Measurements from ENCODE around the gene KLF13.

KLF13 gene

DNA sequence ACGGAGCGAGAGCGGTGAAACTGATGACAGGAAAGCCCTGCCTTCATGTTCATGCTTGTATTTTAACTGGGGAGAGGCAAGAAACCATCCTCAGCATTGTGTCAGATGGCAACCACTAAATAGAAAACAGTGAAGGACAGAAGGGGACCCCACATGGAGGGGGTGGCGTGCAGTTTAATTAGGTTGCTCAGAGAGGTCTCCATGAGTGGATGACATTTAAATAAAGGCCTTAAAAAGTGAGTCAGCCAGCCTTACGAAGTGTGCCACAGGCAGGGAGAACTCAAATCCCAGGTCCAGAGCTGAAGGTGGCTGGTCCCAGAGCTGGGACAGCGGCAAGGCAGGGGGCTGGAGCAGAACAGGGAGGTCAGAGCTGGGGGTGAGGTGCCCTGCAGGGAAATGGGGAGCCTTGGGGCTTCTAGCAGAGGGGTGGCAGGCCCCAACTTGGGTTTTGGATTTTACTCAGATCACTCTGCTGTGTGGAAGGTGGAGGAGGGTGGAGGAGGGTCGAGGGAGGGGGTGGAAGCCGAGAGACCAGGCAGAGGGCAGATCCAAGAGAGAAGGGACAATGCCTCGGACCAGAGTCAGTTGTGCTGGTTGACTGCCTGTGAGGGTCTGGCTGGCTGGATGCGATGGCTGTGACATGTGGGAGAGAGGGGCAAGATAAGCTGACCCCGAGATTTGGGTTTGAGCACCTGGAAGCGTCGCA is 73.7 kb downstream of the KLF13 start:
- H3K27me3 ChIP-seq (replicated peaks in 2 of 5; ENCODE audit: control insufficient read depth in 4 of 5, insufficient read depth in 5 of 5, low read length in 4 of 5): peaks cover 0 to 2% (median 0%) of the 10 kb centered on the region in 5 experiments
- ChIA-PET CTCF (no interaction called here), POLR2A (no interaction called here)
- peaks cover 1 to 16% (median 7%) of the 10 kb centered on the region in 4 experiments for H3K4me1 ChIP-seq (ENCODE audit: control extremely low read depth in 1 of 4, control insufficient read depth in 4 of 4, insufficient read depth in 4 of 4, low read length in 3 of 4)
- H3K36me3 ChIP-seq (ENCODE audit: control insufficient read depth in 4 of 4, insufficient read depth in 4 of 4, low read length in 3 of 4): no peaks in the 10 kb centered on the region
- WGBS (ENCODE audit: insufficient coverage): 98% methylated on average over 13 of the region's 13 CpGs
- H3K9me3 ChIP-seq (ENCODE audit: control extremely low read depth in 1 of 5, control insufficient read depth in 4 of 5, insufficient read depth in 2 of 5, low read depth in 1 of 5, low read length in 4 of 5): no peaks in the 10 kb centered on the region
- no peak overlapping the region for H3K4me3 ChIP-seq (ENCODE audit: control insufficient read depth in 1 of 7, extremely low read depth in 1 of 7, insufficient read depth in 4 of 7, low read depth in 2 of 7, low read length in 6 of 7)
- H3K27ac ChIP-seq (ENCODE audit: insufficient read depth in 1 of 2, low read depth in 1 of 2, low read length in 2 of 2, poor library complexity in 1 of 2, severe bottlenecking in 2 of 2): no peak overlapping the region
- no peak for DNase-seq

DNA sequence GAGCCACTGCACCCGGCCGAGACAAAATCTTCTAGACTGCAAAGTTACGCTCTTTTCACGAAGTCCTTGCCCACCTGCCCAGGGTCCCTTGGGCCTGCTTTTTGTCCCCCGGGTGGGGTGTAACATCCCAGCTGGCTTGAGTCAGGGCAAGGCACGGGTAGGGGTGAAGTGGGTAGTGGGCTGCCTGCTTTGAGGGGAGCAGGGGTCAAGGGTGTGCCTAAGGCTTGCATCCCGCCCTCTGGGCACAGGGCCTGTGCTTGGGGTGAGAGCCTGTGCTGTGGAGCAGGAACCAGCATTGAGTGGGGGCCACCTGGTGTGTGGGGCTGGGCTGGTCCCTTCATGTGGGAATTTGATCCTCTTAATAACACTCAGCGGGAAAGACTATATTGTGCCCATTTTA is 74.6 kb downstream of the KLF13 start:
- WGBS (ENCODE audit: insufficient coverage): 100% methylated on average over 4 of the region's 8 CpGs
- CTCF ChIA-PET: no interaction called here
- POLR2A ChIA-PET: interaction anchor here (0.6 kb wide), 1 partner anchor 11 kb away, joined by 3 read pairs; no protein-coding TSS in a partner anchor

DNA sequence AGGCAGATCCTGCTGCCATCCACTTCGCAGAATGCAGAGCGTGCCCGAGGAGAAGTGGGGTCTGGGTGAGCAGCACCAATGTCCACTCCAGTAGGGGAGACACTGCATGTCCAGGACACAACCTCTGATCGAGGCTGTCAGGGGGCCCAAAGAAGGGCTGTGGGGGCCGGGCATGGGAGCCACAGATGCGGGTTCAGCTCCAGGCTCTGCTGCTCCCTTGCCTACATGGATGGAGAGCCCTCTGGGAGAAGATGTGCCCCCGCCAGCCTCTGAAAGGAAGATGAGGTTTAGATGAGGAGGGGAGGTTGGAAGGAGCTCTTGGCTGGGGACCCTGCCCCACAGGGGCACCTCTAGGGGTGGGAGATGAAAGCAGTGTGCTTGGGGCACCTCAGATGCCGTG is 75.4 kb downstream of the KLF13 start:
- Histone ChIP-seq H3K27me3 (replicated peaks in 2 of 5; ENCODE audit: control insufficient read depth in 4 of 5, insufficient read depth in 5 of 5, low read length in 4 of 5) (peaks cover 0 to 2% (median 0%) of the 10 kb centered on the region in 5 experiments), H3K27ac (ENCODE audit: insufficient read depth in 1 of 2, low read depth in 1 of 2, low read length in 2 of 2, poor library complexity in 1 of 2, severe bottlenecking in 2 of 2) (no peak overlapping the region), H3K4me1 (ENCODE audit: control extremely low read depth in 1 of 4, control insufficient read depth in 4 of 4, insufficient read depth in 4 of 4, low read length in 3 of 4) (peaks cover 1 to 19% (median 11%) of the 10 kb centered on the region in 4 experiments), H3K9me3 (ENCODE audit: control extremely low read depth in 1 of 5, control insufficient read depth in 4 of 5, insufficient read depth in 2 of 5, low read depth in 1 of 5, low read length in 4 of 5) (no peaks in the 10 kb centered on the region), H3K4me3 (ENCODE audit: control insufficient read depth in 1 of 7, extremely low read depth in 1 of 7, insufficient read depth in 4 of 7, low read depth in 2 of 7, low read length in 6 of 7) (no peak overlapping the region), H3K36me3 (ENCODE audit: control insufficient read depth in 4 of 4, insufficient read depth in 4 of 4, low read length in 3 of 4) (no peaks in the 10 kb centered on the region)
- ChIA-PET POLR2A (no interaction called here), CTCF (interaction anchor here (2.7 kb wide), 1 partner anchor 33 kb away, joined by 11 read pairs; no protein-coding TSS in a partner anchor)
- DNase-seq: no peak
- WGBS (ENCODE audit: insufficient coverage): 93% methylated on average over 8 of the region's 8 CpGs

More for the DNA sequence above, 74.6 kb downstream of the KLF13 start:
- H3K27me3 ChIP-seq (replicated peaks in 2 of 5; ENCODE audit: control insufficient read depth in 4 of 5, insufficient read depth in 5 of 5, low read length in 4 of 5): peaks cover 0 to 2% (median 0%) of the 10 kb centered on the region in 5 experiments
- peaks cover 1 to 19% (median 11%) of the 10 kb centered on the region in 4 experiments for H3K4me1 ChIP-seq (ENCODE audit: control extremely low read depth in 1 of 4, control insufficient read depth in 4 of 4, insufficient read depth in 4 of 4, low read length in 3 of 4)
- no peak for DNase-seq
- H3K4me3 ChIP-seq (ENCODE audit: control insufficient read depth in 1 of 7, extremely low read depth in 1 of 7, insufficient read depth in 4 of 7, low read depth in 2 of 7, low read length in 6 of 7): no peak overlapping the region
- no peaks in the 10 kb centered on the region for H3K9me3 ChIP-seq (ENCODE audit: control extremely low read depth in 1 of 5, control insufficient read depth in 4 of 5, insufficient read depth in 2 of 5, low read depth in 1 of 5, low read length in 4 of 5)
- no peaks in the 10 kb centered on the region for H3K36me3 ChIP-seq (ENCODE audit: control insufficient read depth in 4 of 4, insufficient read depth in 4 of 4, low read length in 3 of 4)
- no peak overlapping the region for H3K27ac ChIP-seq (ENCODE audit: insufficient read depth in 1 of 2, low read depth in 1 of 2, low read length in 2 of 2, poor library complexity in 1 of 2, severe bottlenecking in 2 of 2)

DNA sequence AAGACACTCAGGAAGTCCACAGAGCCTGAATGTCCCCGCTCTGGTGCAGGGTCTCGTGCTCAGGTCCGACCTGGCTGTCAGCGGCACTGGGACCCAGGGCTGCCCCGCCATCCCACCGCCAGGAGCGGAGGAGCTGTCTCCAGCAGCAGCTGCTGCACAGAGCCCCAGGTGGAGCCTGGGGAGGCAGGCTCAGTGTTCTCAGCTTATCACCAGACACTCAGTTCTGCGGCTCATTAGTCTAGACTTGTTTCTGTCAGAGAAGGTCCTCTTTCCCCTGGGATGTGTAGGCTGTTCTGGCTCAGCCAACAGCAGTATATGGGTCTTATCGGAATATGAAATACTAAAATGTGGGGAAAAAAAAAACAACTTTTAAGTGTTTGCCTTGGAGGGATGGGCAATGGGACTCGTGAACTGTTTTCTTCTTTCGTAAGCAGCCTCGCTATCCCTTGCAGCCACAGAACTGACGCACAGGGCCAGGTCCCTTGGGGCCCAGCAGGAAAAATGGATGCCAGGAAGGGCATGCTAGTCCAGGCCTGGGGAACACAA is 75.9 kb downstream of the KLF13 start:
- peaks cover 0 to 2% (median 0%) of the 10 kb centered on the region in 5 experiments for H3K27me3 ChIP-seq (replicated peaks in 2 of 5; ENCODE audit: control insufficient read depth in 4 of 5, insufficient read depth in 5 of 5, low read length in 4 of 5)
- CTCF ChIA-PET: interaction anchor here (2.7 kb wide), 1 partner anchor 32 kb away, joined by 11 read pairs; no protein-coding TSS in a partner anchor
- no peak overlapping the region for H3K27ac ChIP-seq (ENCODE audit: insufficient read depth in 1 of 2, low read depth in 1 of 2, low read length in 2 of 2, poor library complexity in 1 of 2, severe bottlenecking in 2 of 2)
- H3K9me3 ChIP-seq (ENCODE audit: control extremely low read depth in 1 of 5, control insufficient read depth in 4 of 5, insufficient read depth in 2 of 5, low read depth in 1 of 5, low read length in 4 of 5): no peaks in the 10 kb centered on the region
- no peak overlapping the region for H3K4me3 ChIP-seq (ENCODE audit: control insufficient read depth in 1 of 7, extremely low read depth in 1 of 7, insufficient read depth in 4 of 7, low read depth in 2 of 7, low read length in 6 of 7)
- H3K36me3 ChIP-seq (ENCODE audit: control insufficient read depth in 4 of 4, insufficient read depth in 4 of 4, low read length in 3 of 4): no peaks in the 10 kb centered on the region
- WGBS (ENCODE audit: insufficient coverage): 98% methylated on average over 13 of the region's 13 CpGs
- POLR2A ChIA-PET: no interaction called here
- H3K4me1 ChIP-seq (ENCODE audit: control extremely low read depth in 1 of 4, control insufficient read depth in 4 of 4, insufficient read depth in 4 of 4, low read length in 3 of 4): peaks cover 1 to 14% (median 10%) of the 10 kb centered on the region in 4 experiments
- DNase-seq: no peak

DNA sequence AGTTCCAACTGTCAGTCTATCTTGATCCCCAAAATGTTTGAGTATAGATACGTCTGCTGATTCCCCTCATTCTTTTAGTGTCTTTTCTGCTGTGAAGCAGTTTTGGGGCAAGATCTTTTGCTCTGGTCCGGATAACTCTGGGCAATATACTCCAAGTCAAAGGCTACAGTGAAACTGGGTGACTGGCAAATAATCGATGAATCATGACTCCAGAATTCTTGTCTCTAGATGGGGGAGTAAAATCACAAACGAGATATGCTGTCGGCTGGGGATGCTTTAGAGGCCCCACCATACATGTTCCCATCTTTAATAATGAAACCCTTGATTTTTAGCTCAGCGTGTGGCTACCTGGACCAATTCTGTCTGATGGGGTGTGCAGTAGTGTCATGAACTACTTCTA is 76.5 kb downstream of the KLF13 start:
- ChIA-PET CTCF (interaction anchor here (2.7 kb wide), 1 partner anchor 32 kb away, joined by 11 read pairs; no protein-coding TSS in a partner anchor), POLR2A (no interaction called here)
- H3K4me1 ChIP-seq (ENCODE audit: control extremely low read depth in 1 of 4, control insufficient read depth in 4 of 4, insufficient read depth in 4 of 4, low read length in 3 of 4): peaks cover 1 to 14% (median 9%) of the 10 kb centered on the region in 4 experiments
- H3K27ac ChIP-seq (ENCODE audit: insufficient read depth in 1 of 2, low read depth in 1 of 2, low read length in 2 of 2, poor library complexity in 1 of 2, severe bottlenecking in 2 of 2): no peak overlapping the region
- DNase-seq: no peak
- no peaks in the 10 kb centered on the region for H3K36me3 ChIP-seq (ENCODE audit: control insufficient read depth in 4 of 4, insufficient read depth in 4 of 4, low read length in 3 of 4)
- H3K27me3 ChIP-seq (replicated peaks in 2 of 5; ENCODE audit: control insufficient read depth in 4 of 5, insufficient read depth in 5 of 5, low read length in 4 of 5): peaks cover 0 to 2% (median 0%) of the 10 kb centered on the region in 5 experiments
- WGBS (ENCODE audit: insufficient coverage): 92% methylated on average over 2 of the region's 6 CpGs
- no peak overlapping the region for H3K4me3 ChIP-seq (ENCODE audit: control insufficient read depth in 1 of 7, extremely low read depth in 1 of 7, insufficient read depth in 4 of 7, low read depth in 2 of 7, low read length in 6 of 7)
- no peaks in the 10 kb centered on the region for H3K9me3 ChIP-seq (ENCODE audit: control extremely low read depth in 1 of 5, control insufficient read depth in 4 of 5, insufficient read depth in 2 of 5, low read depth in 1 of 5, low read length in 4 of 5)

DNA sequence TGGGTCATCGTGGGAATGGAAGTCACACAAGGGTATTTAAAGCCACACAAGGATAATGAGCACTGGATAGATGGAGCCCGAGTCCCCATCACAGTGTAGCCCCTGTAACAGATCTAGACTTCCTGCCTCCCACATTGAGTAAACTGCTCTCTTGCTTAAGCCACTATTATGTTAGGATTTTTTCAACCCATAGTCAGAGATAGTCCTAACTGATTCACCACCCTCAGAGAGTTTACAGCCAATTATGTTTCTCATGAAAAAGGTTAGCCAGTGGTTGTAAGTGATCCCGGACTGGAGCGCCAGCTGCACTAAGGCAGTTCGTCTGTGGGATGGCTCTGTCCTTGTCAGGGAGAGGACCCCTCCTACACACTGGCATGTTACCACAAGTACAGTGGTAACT is 77.0 kb downstream of the KLF13 start:
- peaks cover 1 to 14% (median 9%) of the 10 kb centered on the region in 4 experiments for H3K4me1 ChIP-seq (ENCODE audit: control extremely low read depth in 1 of 4, control insufficient read depth in 4 of 4, insufficient read depth in 4 of 4, low read length in 3 of 4)
- DNase-seq: no peak
- no peak overlapping the region for H3K27ac ChIP-seq (ENCODE audit: insufficient read depth in 1 of 2, low read depth in 1 of 2, low read length in 2 of 2, poor library complexity in 1 of 2, severe bottlenecking in 2 of 2)
- ChIA-PET POLR2A (no interaction called here), CTCF (interaction anchor here (0.6 to 2.7 kb wide), 3 partner anchors 31 to 61 kb away, joined by 3 to 11 read pairs (median 3); no protein-coding TSS in a partner anchor)
- H3K36me3 ChIP-seq (ENCODE audit: control insufficient read depth in 4 of 4, insufficient read depth in 4 of 4, low read length in 3 of 4): no peaks in the 10 kb centered on the region
- peaks cover 0 to 2% (median 0%) of the 10 kb centered on the region in 5 experiments for H3K27me3 ChIP-seq (replicated peaks in 2 of 5; ENCODE audit: control insufficient read depth in 4 of 5, insufficient read depth in 5 of 5, low read length in 4 of 5)
- no peak overlapping the region for H3K4me3 ChIP-seq (ENCODE audit: control insufficient read depth in 1 of 7, extremely low read depth in 1 of 7, insufficient read depth in 4 of 7, low read depth in 2 of 7, low read length in 6 of 7)
- 97% methylated on average over 5 of the region's 5 CpGs for WGBS (ENCODE audit: insufficient coverage)
- H3K9me3 ChIP-seq (ENCODE audit: control extremely low read depth in 1 of 5, control insufficient read depth in 4 of 5, insufficient read depth in 2 of 5, low read depth in 1 of 5, low read length in 4 of 5): peaks cover 0 to 4% (median under 1%) of the 10 kb centered on the region in 5 experiments

DNA sequence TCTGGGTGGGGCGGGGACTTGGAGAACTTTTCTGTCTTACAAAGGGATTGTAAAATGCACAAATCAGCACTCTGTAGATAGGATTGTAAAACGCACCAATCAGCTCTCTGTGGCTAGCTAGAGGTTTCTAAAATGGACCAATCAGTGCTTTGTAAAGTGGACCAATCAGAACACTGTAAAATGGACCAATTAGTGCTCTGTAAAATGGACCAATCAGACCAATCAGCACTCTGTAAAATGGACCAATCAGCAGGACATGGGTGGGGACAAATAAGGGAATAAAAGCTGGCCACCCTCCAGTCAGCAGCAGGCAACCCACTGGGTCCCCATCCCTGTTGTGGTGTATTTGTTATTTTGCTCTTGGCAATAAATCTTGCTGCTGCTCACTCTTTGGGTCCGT is 77.7 kb downstream of the KLF13 start:
- POLR2A ChIA-PET: interaction anchor here (0.6 kb wide), 1 partner anchor 10 kb away, joined by 3 read pairs; no protein-coding TSS in a partner anchor
- peaks cover 1 to 14% (median 9%) of the 10 kb centered on the region in 4 experiments for H3K4me1 ChIP-seq (ENCODE audit: control extremely low read depth in 1 of 4, control insufficient read depth in 4 of 4, insufficient read depth in 4 of 4, low read length in 3 of 4)
- H3K27ac ChIP-seq (ENCODE audit: insufficient read depth in 1 of 2, low read depth in 1 of 2, low read length in 2 of 2, poor library complexity in 1 of 2, severe bottlenecking in 2 of 2): no peak overlapping the region
- no peak overlapping the region for H3K4me3 ChIP-seq (ENCODE audit: control insufficient read depth in 1 of 7, extremely low read depth in 1 of 7, insufficient read depth in 4 of 7, low read depth in 2 of 7, low read length in 6 of 7)
- H3K9me3 ChIP-seq (ENCODE audit: control extremely low read depth in 1 of 5, control insufficient read depth in 4 of 5, insufficient read depth in 2 of 5, low read depth in 1 of 5, low read length in 4 of 5): peaks cover 0 to 11% (median 5%) of the 10 kb centered on the region in 5 experiments
- H3K27me3 ChIP-seq (replicated peaks in 2 of 5; ENCODE audit: control insufficient read depth in 4 of 5, insufficient read depth in 5 of 5, low read length in 4 of 5): peaks cover 0 to 2% (median 0%) of the 10 kb centered on the region in 5 experiments
- CTCF ChIA-PET: interaction anchor here (0.6 to 2.7 kb wide), 4 partner anchors 31 to 62 kb away, joined by 3 to 11 read pairs (median 4); no protein-coding TSS in a partner anchor
- WGBS (ENCODE audit: insufficient coverage): 94% methylated on average over 3 of the region's 3 CpGs
- H3K36me3 ChIP-seq (ENCODE audit: control insufficient read depth in 4 of 4, insufficient read depth in 4 of 4, low read length in 3 of 4): no peaks in the 10 kb centered on the region
- no peak for DNase-seq
